Neural cell (in vitro differentiated cells): ENCODE results near the gene USP6. TPM values are rescaled to one million over a fixed set of nuclear protein-coding genes. Genes with fewer than 3 reads are reported as not detected.

Experiments used
- H2AFZ ChIP-seq: fragments of 200-600, 300-800 bp; sonication (generic), shearing (Covaris generic); 2 replicates; pipeline ENCODE4 v1.6.0; 2014; ENCODE audit warnings: low read depth, mild to moderate bottlenecking, antibody characterized with exemption, low read length, moderate library complexity
- H3F3A ChIP-seq: fragments of 200-600 bp; shearing (Covaris generic); 2 replicates; pipeline ENCODE4 v1.6.1; 2016; ENCODE audit warnings: mild to moderate bottlenecking, moderate library complexity, mixed read lengths, antibody characterized with exemption, low read length; ENCODE audit not compliant: insufficient read depth, poor library complexity, severe bottlenecking
- H3K27ac ChIP-seq: fragments of 200-600, 300-800 bp; sonication (generic), shearing (Covaris generic); 2 replicates; pipeline ENCODE4 v1.5.1; 2014; ENCODE audit warnings: mild to moderate bottlenecking, low read length, moderate library complexity
- H3K27me3 ChIP-seq: fragments of 300-800, 200-600 bp; sonication (generic), shearing (Covaris generic); 2 replicates; pipeline ENCODE4 v1.6.0; 2014; ENCODE audit warnings: mild to moderate bottlenecking, low read depth, low read length, moderate library complexity; ENCODE audit not compliant: insufficient read depth
- H3K36me3 ChIP-seq: fragments of 300-800, 200-600 bp; sonication (generic), shearing (Covaris generic); 2 replicates; pipeline ENCODE4 v1.5.1; 2014; ENCODE audit warnings: mild to moderate bottlenecking, antibody characterized with exemption, low read length, moderate library complexity; ENCODE audit not compliant: insufficient read depth
- H3K4me2 ChIP-seq: fragments of 300-800, 200-600 bp; sonication (generic), shearing (Covaris generic); 2 replicates; pipeline ENCODE4 v1.6.0; 2014; ENCODE audit warnings: mild to moderate bottlenecking, low read length
- H3K4me3 ChIP-seq: fragments of 300-800, 200-600 bp; sonication (generic), shearing (Covaris generic); 2 replicates; pipeline ENCODE4 v1.5.1; 2014; ENCODE audit warnings: mild to moderate bottlenecking, low read length, moderate library complexity
- H3K79me2 ChIP-seq: fragments of 200-600 bp; shearing (Covaris generic); replicated peaks from 2 replicates; pipeline ENCODE4 v1.6.0; 2014; ENCODE audit warnings: mild to moderate bottlenecking, low read length, moderate library complexity; ENCODE audit not compliant: insufficient read depth
- H3K9ac ChIP-seq: fragments of 300-800, 200-600 bp; sonication (generic), shearing (Covaris generic); 2 replicates; pipeline ENCODE4 v1.6.1; 2016; ENCODE audit warnings: mild to moderate bottlenecking, low read length, mixed read lengths
- H3K9me2 ChIP-seq: fragments of 200-600 bp; shearing (Covaris generic); 2 replicates; pipeline ENCODE4 v1.6.1; 2016; ENCODE audit warnings: mild to moderate bottlenecking, low read length, mixed read lengths; ENCODE audit not compliant: insufficient read depth
- H3K9me3 ChIP-seq: fragments of 200-600, 300-800 bp; sonication (generic), shearing (Covaris generic); 2 replicates; pipeline ENCODE4 v1.6.1; 2016; ENCODE audit warnings: mild to moderate bottlenecking, mixed run types, low read length, moderate library complexity, mixed read lengths
- H4K20me1 ChIP-seq: fragments of 200-600 bp; shearing (Covaris generic); 2 replicates; pipeline ENCODE4 v1.6.1; 2016; ENCODE audit warnings: mild to moderate bottlenecking, mixed run types; ENCODE audit not compliant: insufficient read depth
- EP300 ChIP-seq: fragments of 450-650 bp; conservative IDR thresholded peaks from 2 replicates; pipeline ENCODE4 v1.6.1; 2014; ENCODE audit warnings: antibody characterized with exemption, mild to moderate bottlenecking, moderate library complexity; ENCODE audit not compliant: poor library complexity, severe bottlenecking
- EZH2 ChIP-seq: fragments of 200-600, 300-800 bp; shearing (Covaris generic), sonication (generic); IDR thresholded peaks from 2 replicates; pipeline ENCODE4 v1.6.1; 2014; ENCODE audit warnings: antibody characterized with exemption, low read length, borderline replicate concordance, mild to moderate bottlenecking; ENCODE audit not compliant: insufficient read depth, poor library complexity, severe bottlenecking
- MXI1 ChIP-seq: fragments of 450-650 bp; conservative IDR thresholded peaks from 2 replicates; pipeline ENCODE4 v1.6.1; 2014; ENCODE audit warnings: antibody characterized with exemption, mild to moderate bottlenecking; ENCODE audit not compliant: poor library complexity, severe bottlenecking
- POLR2AphosphoS5 ChIP-seq: IDR thresholded peaks from 2 replicates; pipeline ENCODE4 v1.6.1; 2012
- RAD21 ChIP-seq: fragments of 450-650 bp; conservative IDR thresholded peaks from 2 replicates; pipeline ENCODE4 v1.6.1; 2014; ENCODE audit warnings: antibody characterized with exemption, mild to moderate bottlenecking, moderate library complexity
- REST ChIP-seq: IDR thresholded peaks from 2 replicates; pipeline ENCODE4 v1.6.1; 2012; ENCODE audit warnings: borderline replicate concordance
- SMC3 ChIP-seq: fragments of 450-650 bp; conservative IDR thresholded peaks from 2 replicates; pipeline ENCODE4 v1.6.1; 2014; ENCODE audit warnings: antibody characterized with exemption, mild to moderate bottlenecking, moderate library complexity; ENCODE audit not compliant: poor library complexity
- TAF1 ChIP-seq: IDR thresholded peaks from 2 replicates; pipeline ENCODE4 v1.6.1; 2012; ENCODE audit warnings: low read depth
- polyA plus RNA-seq: library from polyadenylated mRNA; depleted of rRNA; stranded (reverse); fragments of >200 nt; gene quantifications from 2 replicates; pipeline ENCODE4 v1.2.3, GENCODE V29; 2014
- TF ChIP-seq, protein P1 (sequence below): fragments of 450-650 bp; IDR thresholded peaks from 2 replicates; pipeline ENCODE4 v1.5.1; 2014; ENCODE audit warnings: antibody characterized with exemption, mild to moderate bottlenecking, moderate library complexity; ENCODE audit not compliant: poor library complexity, severe bottlenecking

The USP6 gene
- polyA plus RNA-seq, 1 donor from 2014 or later = not detected

GRCh38 chr17:5181509-5182305, 65.9 kb downstream of the USP6 start:
- Histone ChIP-seq H3K27me3 (no peaks in the 10 kb centered on the region), H3K9me3 (peaks cover 36% of the 10 kb centered on the region), H3F3A (no peaks in the 10 kb centered on the region), H2AFZ (no peak overlapping the region), H3K4me2 (no peak overlapping the region), H3K9me2 (no peaks in the 10 kb centered on the region), H3K27ac (no peak overlapping the region), H3K9ac (no peak overlapping the region), H3K36me3 (peaks cover 15% of the 10 kb centered on the region), H3K79me2 (no peaks in the 10 kb centered on the region), H4K20me1 (no peaks in the 10 kb centered on the region), H3K4me3 (no peak overlapping the region)
- TF ChIP-seq EZH2 (no peak), REST (no peak), TAF1 (no peak), MXI1 (no peak), EP300 (no peak), SMC3 (no peak), POLR2AphosphoS5 (no peak), RAD21 (no peak)
- TF ChIP-seq, protein P1, sequence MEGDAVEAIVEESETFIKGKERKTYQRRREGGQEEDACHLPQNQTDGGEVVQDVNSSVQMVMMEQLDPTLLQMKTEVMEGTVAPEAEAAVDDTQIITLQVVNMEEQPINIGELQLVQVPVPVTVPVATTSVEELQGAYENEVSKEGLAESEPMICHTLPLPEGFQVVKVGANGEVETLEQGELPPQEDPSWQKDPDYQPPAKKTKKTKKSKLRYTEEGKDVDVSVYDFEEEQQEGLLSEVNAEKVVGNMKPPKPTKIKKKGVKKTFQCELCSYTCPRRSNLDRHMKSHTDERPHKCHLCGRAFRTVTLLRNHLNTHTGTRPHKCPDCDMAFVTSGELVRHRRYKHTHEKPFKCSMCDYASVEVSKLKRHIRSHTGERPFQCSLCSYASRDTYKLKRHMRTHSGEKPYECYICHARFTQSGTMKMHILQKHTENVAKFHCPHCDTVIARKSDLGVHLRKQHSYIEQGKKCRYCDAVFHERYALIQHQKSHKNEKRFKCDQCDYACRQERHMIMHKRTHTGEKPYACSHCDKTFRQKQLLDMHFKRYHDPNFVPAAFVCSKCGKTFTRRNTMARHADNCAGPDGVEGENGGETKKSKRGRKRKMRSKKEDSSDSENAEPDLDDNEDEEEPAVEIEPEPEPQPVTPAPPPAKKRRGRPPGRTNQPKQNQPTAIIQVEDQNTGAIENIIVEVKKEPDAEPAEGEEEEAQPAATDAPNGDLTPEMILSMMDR = no peak

GRCh38 chr17:5182597-5183409, 67.0 kb downstream of the USP6 start:
- no peak overlapping the region for H3K4me2 ChIP-seq

More at GRCh38 chr17:5182597-5183409, 67.0 kb downstream of the USP6 start:
- Histone ChIP-seq H3K9me3 (peaks cover 36% of the 10 kb centered on the region), H3K9ac (no peak overlapping the region), H3K27ac (no peak overlapping the region), H3K4me3 (no peak overlapping the region), H2AFZ (no peak overlapping the region), H3F3A (no peaks in the 10 kb centered on the region), H3K27me3 (no peaks in the 10 kb centered on the region), H3K36me3 (peaks cover 15% of the 10 kb centered on the region), H3K79me2 (no peaks in the 10 kb centered on the region), H3K9me2 (no peaks in the 10 kb centered on the region), H4K20me1 (no peaks in the 10 kb centered on the region)
- TF ChIP-seq POLR2AphosphoS5 (no peak), EZH2 (no peak), RAD21 (no peak), MXI1 (no peak), TAF1 (no peak), EP300 (no peak), SMC3 (no peak), REST (no peak)
- TF ChIP-seq, protein P1 = no peak
